Neural cell (in vitro differentiated cells): ENCODE results near the gene UBXN4. TPM values are rescaled to one million over a fixed set of nuclear protein-coding genes. Genes with fewer than 3 reads are reported as not detected.

ENCODE experiments used
- H2AFZ ChIP-seq: fragments of 200-600, 300-800 bp; sonication (generic), shearing (Covaris generic); 2 replicates; pipeline ENCODE4 v1.6.0; 2014; ENCODE audit warnings: low read depth, mild to moderate bottlenecking, antibody characterized with exemption, low read length, moderate library complexity
- H3F3A ChIP-seq: fragments of 200-600 bp; shearing (Covaris generic); 2 replicates; pipeline ENCODE4 v1.6.1; 2016; ENCODE audit warnings: mild to moderate bottlenecking, moderate library complexity, mixed read lengths, antibody characterized with exemption, low read length; ENCODE audit not compliant: insufficient read depth, poor library complexity, severe bottlenecking
- H3K27ac ChIP-seq: fragments of 200-600, 300-800 bp; sonication (generic), shearing (Covaris generic); 2 replicates; pipeline ENCODE4 v1.5.1; 2014; ENCODE audit warnings: mild to moderate bottlenecking, low read length, moderate library complexity
- H3K27me3 ChIP-seq: fragments of 300-800, 200-600 bp; sonication (generic), shearing (Covaris generic); 2 replicates; pipeline ENCODE4 v1.6.0; 2014; ENCODE audit warnings: mild to moderate bottlenecking, low read depth, low read length, moderate library complexity; ENCODE audit not compliant: insufficient read depth
- H3K36me3 ChIP-seq: fragments of 300-800, 200-600 bp; sonication (generic), shearing (Covaris generic); 2 replicates; pipeline ENCODE4 v1.5.1; 2014; ENCODE audit warnings: mild to moderate bottlenecking, antibody characterized with exemption, low read length, moderate library complexity; ENCODE audit not compliant: insufficient read depth
- H3K4me2 ChIP-seq: fragments of 300-800, 200-600 bp; sonication (generic), shearing (Covaris generic); 2 replicates; pipeline ENCODE4 v1.6.0; 2014; ENCODE audit warnings: mild to moderate bottlenecking, low read length
- H3K4me3 ChIP-seq: fragments of 300-800, 200-600 bp; sonication (generic), shearing (Covaris generic); 2 replicates; pipeline ENCODE4 v1.5.1; 2014; ENCODE audit warnings: mild to moderate bottlenecking, low read length, moderate library complexity
- H3K79me2 ChIP-seq: fragments of 200-600 bp; shearing (Covaris generic); replicated peaks from 2 replicates; pipeline ENCODE4 v1.6.0; 2014; ENCODE audit warnings: mild to moderate bottlenecking, low read length, moderate library complexity; ENCODE audit not compliant: insufficient read depth
- H3K9ac ChIP-seq: fragments of 300-800, 200-600 bp; sonication (generic), shearing (Covaris generic); 2 replicates; pipeline ENCODE4 v1.6.1; 2016; ENCODE audit warnings: mild to moderate bottlenecking, low read length, mixed read lengths
- H3K9me2 ChIP-seq: fragments of 200-600 bp; shearing (Covaris generic); 2 replicates; pipeline ENCODE4 v1.6.1; 2016; ENCODE audit warnings: mild to moderate bottlenecking, low read length, mixed read lengths; ENCODE audit not compliant: insufficient read depth
- H3K9me3 ChIP-seq: fragments of 200-600, 300-800 bp; sonication (generic), shearing (Covaris generic); 2 replicates; pipeline ENCODE4 v1.6.1; 2016; ENCODE audit warnings: mild to moderate bottlenecking, mixed run types, low read length, moderate library complexity, mixed read lengths
- H4K20me1 ChIP-seq: fragments of 200-600 bp; shearing (Covaris generic); 2 replicates; pipeline ENCODE4 v1.6.1; 2016; ENCODE audit warnings: mild to moderate bottlenecking, mixed run types; ENCODE audit not compliant: insufficient read depth
- EP300 ChIP-seq: fragments of 450-650 bp; conservative IDR thresholded peaks from 2 replicates; pipeline ENCODE4 v1.6.1; 2014; ENCODE audit warnings: antibody characterized with exemption, mild to moderate bottlenecking, moderate library complexity; ENCODE audit not compliant: poor library complexity, severe bottlenecking
- EZH2 ChIP-seq: fragments of 200-600, 300-800 bp; shearing (Covaris generic), sonication (generic); IDR thresholded peaks from 2 replicates; pipeline ENCODE4 v1.6.1; 2014; ENCODE audit warnings: antibody characterized with exemption, low read length, borderline replicate concordance, mild to moderate bottlenecking; ENCODE audit not compliant: insufficient read depth, poor library complexity, severe bottlenecking
- MXI1 ChIP-seq: fragments of 450-650 bp; conservative IDR thresholded peaks from 2 replicates; pipeline ENCODE4 v1.6.1; 2014; ENCODE audit warnings: antibody characterized with exemption, mild to moderate bottlenecking; ENCODE audit not compliant: poor library complexity, severe bottlenecking
- POLR2AphosphoS5 ChIP-seq: IDR thresholded peaks from 2 replicates; pipeline ENCODE4 v1.6.1; 2012
- RAD21 ChIP-seq: fragments of 450-650 bp; conservative IDR thresholded peaks from 2 replicates; pipeline ENCODE4 v1.6.1; 2014; ENCODE audit warnings: antibody characterized with exemption, mild to moderate bottlenecking, moderate library complexity
- REST ChIP-seq: IDR thresholded peaks from 2 replicates; pipeline ENCODE4 v1.6.1; 2012; ENCODE audit warnings: borderline replicate concordance
- SMC3 ChIP-seq: fragments of 450-650 bp; conservative IDR thresholded peaks from 2 replicates; pipeline ENCODE4 v1.6.1; 2014; ENCODE audit warnings: antibody characterized with exemption, mild to moderate bottlenecking, moderate library complexity; ENCODE audit not compliant: poor library complexity
- TAF1 ChIP-seq: IDR thresholded peaks from 2 replicates; pipeline ENCODE4 v1.6.1; 2012; ENCODE audit warnings: low read depth
- polyA plus RNA-seq: library from polyadenylated mRNA; depleted of rRNA; stranded (reverse); fragments of >200 nt; gene quantifications from 2 replicates; pipeline ENCODE4 v1.2.3, GENCODE V29; 2014
- TF ChIP-seq, protein P1 (sequence below): fragments of 450-650 bp; IDR thresholded peaks from 2 replicates; pipeline ENCODE4 v1.5.1; 2014; ENCODE audit warnings: antibody characterized with exemption, mild to moderate bottlenecking, moderate library complexity; ENCODE audit not compliant: poor library complexity, severe bottlenecking

UBXN4 gene
- polyA plus RNA-seq, 1 donor from 2014 or later, result 158 TPM

- Histone ChIP-seq H2AFZ (no peak overlapping the region), H3K4me3 (no peak overlapping the region), H4K20me1 (no peaks in the 10 kb centered on the region), H3K9me3 (no peaks in the 10 kb centered on the region), H3K4me2 (no peak overlapping the region), H3K27ac (no peak overlapping the region), H3K9ac (no peak overlapping the region), H3K27me3 (no peaks in the 10 kb centered on the region), H3K79me2 (no peaks in the 10 kb centered on the region), H3K9me2 (no peaks in the 10 kb centered on the region), H3F3A (no peaks in the 10 kb centered on the region), H3K36me3 (peaks cover 3% of the 10 kb centered on the region)
- no peak for TF ChIP-seq REST
- TF ChIP-seq SMC3, result no peak
- TF ChIP-seq, protein P1, sequence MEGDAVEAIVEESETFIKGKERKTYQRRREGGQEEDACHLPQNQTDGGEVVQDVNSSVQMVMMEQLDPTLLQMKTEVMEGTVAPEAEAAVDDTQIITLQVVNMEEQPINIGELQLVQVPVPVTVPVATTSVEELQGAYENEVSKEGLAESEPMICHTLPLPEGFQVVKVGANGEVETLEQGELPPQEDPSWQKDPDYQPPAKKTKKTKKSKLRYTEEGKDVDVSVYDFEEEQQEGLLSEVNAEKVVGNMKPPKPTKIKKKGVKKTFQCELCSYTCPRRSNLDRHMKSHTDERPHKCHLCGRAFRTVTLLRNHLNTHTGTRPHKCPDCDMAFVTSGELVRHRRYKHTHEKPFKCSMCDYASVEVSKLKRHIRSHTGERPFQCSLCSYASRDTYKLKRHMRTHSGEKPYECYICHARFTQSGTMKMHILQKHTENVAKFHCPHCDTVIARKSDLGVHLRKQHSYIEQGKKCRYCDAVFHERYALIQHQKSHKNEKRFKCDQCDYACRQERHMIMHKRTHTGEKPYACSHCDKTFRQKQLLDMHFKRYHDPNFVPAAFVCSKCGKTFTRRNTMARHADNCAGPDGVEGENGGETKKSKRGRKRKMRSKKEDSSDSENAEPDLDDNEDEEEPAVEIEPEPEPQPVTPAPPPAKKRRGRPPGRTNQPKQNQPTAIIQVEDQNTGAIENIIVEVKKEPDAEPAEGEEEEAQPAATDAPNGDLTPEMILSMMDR, result no peak
- no peak for TF ChIP-seq EP300
- TF ChIP-seq EZH2, result no peak
- no peak for TF ChIP-seq POLR2AphosphoS5
- no peak for TF ChIP-seq TAF1
- no peak for TF ChIP-seq RAD21
- no peak for TF ChIP-seq MXI1
Observed at GRCh38 chr2:135776367-135776766, 34.7 kb downstream of the UBXN4 start.

DNA sequence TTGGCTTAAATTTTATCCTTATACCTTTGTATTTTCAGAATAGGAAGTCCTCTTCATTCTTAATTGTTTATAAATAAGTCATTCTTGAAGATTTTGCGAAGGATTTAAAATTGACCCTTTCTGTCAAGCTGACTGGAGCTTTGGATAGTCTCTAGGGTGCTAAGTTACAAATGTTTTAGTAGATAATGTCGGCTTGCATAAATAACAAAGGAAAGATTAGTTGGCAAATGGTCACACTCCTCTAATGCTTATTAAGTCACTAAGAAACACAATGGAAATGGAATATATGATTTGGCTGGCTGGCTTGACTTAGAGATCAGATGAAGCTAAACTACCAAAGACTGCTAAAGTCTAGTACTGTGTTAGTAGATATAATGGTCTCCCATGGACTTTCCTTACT lies 40.6 kb downstream of the UBXN4 start:
- no peak overlapping the region for H2AFZ ChIP-seq
- H3K9ac ChIP-seq, result no peak overlapping the region
- no peaks in the 10 kb centered on the region for H3K9me3 ChIP-seq
- H4K20me1 ChIP-seq, result no peaks in the 10 kb centered on the region
- H3K4me2 ChIP-seq, result no peak overlapping the region
- H3K79me2 ChIP-seq, result no peaks in the 10 kb centered on the region
- TF ChIP-seq, protein P1, result no peak
- TF ChIP-seq EZH2 (no peak), POLR2AphosphoS5 (no peak), RAD21 (no peak), TAF1 (no peak), REST (no peak), SMC3 (no peak), EP300 (no peak), MXI1 (no peak)
- no peaks in the 10 kb centered on the region for H3K9me2 ChIP-seq
- no peaks in the 10 kb centered on the region for H3K36me3 ChIP-seq
- no peaks in the 10 kb centered on the region for H3F3A ChIP-seq
- H3K27ac ChIP-seq, result no peak overlapping the region
- no peaks in the 10 kb centered on the region for H3K27me3 ChIP-seq
- no peak overlapping the region for H3K4me3 ChIP-seq
